ENCODE measurements around the gene HIVEP2. TPM values are rescaled to one million over a fixed set of nuclear protein-coding genes. Genes with fewer than 3 reads are reported as not detected.

HIVEP2 gene
- total and polyA plus RNA-seq, 2 donors (not counting 3 experiments of a cell fraction or from before 2014, with no cell fraction given), result 1.3 to 4.7 TPM

- Histone ChIP-seq H3K4me1 (ENCODE audit: control insufficient read depth, extremely low read depth, insufficient read depth, low read length) (no peaks in the 10 kb centered on the region), H3K27me3 (ENCODE audit: control insufficient read depth in 2 of 2, insufficient read depth in 2 of 2, low read length in 2 of 2) (no peaks in the 10 kb centered on the region), H3K4me3 (replicated peaks in 1 of 3; ENCODE audit: insufficient read depth in 1 of 3, low read depth in 1 of 3, low read length in 3 of 3) (no peak overlapping the region), H2AFZ (ENCODE audit: low read depth, low read length) (no peak overlapping the region), H3K4me2 (ENCODE audit: insufficient read depth, low read length) (no peak overlapping the region), H4K20me1 (replicated peaks; ENCODE audit: control insufficient read depth, extremely low read depth, insufficient read depth, low read length) (no peaks in the 10 kb centered on the region), H3K9ac (replicated peaks; ENCODE audit: extremely low read depth, insufficient read depth, low read length) (no peak overlapping the region), H3K79me2 (ENCODE audit: control insufficient read depth, insufficient read depth, low read length) (no peaks in the 10 kb centered on the region), H3K36me3 (ENCODE audit: control insufficient read depth in 2 of 2, extremely low read depth in 1 of 2, insufficient read depth in 2 of 2, low read length in 2 of 2) (no peaks in the 10 kb centered on the region), H3K27ac (ENCODE audit: insufficient read depth, low read depth, low read length) (no peak overlapping the region), H3K9me1 (replicated peaks; ENCODE audit: control insufficient read depth, extremely low read depth, insufficient read depth, low read length) (no peaks in the 10 kb centered on the region), H3K9me3 (replicated peaks; ENCODE audit: control insufficient read depth, insufficient read depth, low read length) (no peaks in the 10 kb centered on the region)
- no TSS peak for BruUV-seq (replicated peaks)
- intact Hi-C loops (cut with micrococcal nuclease) (no loop called here), dilution Hi-C loops (cut with MboI; ENCODE audit: extremely low pct_ligation_motif_present, low sequenced_read_pairs) (no loop called here)
- TF ChIP-seq MAX (IDR thresholded peaks at IDR 0.05; ENCODE audit: insufficient read depth, insufficient read length), result no peak
- no peak for TF ChIP-seq POLR2AphosphoS5 (IDR thresholded peaks at IDR 0.05; ENCODE audit: insufficient read depth, low read depth, low read length)
- TF ChIP-seq CTCF (IDR thresholded peaks at IDR 0.05; ENCODE audit: extremely low read depth in 1 of 2, insufficient read depth in 1 of 2, low read depth in 1 of 2, low read length in 2 of 2), result no peak
- no peak for TF ChIP-seq EZH2 (IDR thresholded peaks at IDR 0.05; ENCODE audit: borderline replicate concordance, low read depth, low read length, severe bottlenecking)
- no peak for TF ChIP-seq FOS (IDR thresholded peaks at IDR 0.05; ENCODE audit: borderline replicate concordance, insufficient read depth, low read length)
- TF ChIP-seq JUN (IDR thresholded peaks at IDR 0.05; ENCODE audit: borderline replicate concordance, insufficient read depth, insufficient read length, low read depth), result no peak
- TF ChIP-seq MYC (IDR thresholded peaks at IDR 0.05; ENCODE audit: low read depth, low read length), result no peak
- no peak for TF ChIP-seq POLR2A (IDR thresholded peaks at IDR 0.05; ENCODE audit: low read depth, low read length)
- no peak for TF ChIP-seq GATA2 (IDR thresholded peaks at IDR 0.05; ENCODE audit: insufficient read depth, insufficient read length, low read depth, low read length)
- CTCF ChIA-PET, result no interaction called here
- FAIRE-seq (no peak), DNase-seq (ENCODE audit: low read depth, low spot score) (no peak)
- POLR2A ChIA-PET, result no interaction called here
Measured at GRCh38 chr6:142912125-142912524, 32.9 kb downstream of the HIVEP2 start.
